SKM-1 treated with dmso at 0.1 percent for 144 hours (cell line): ENCODE results near the gene PCDHA10.
"Not testable (repeated sequence)": the region's sequence is repeated elsewhere in the genome, so short reads cannot be mapped to it uniquely, and the experiment has no call there.

Experiments used
- DNase-seq: peaks from one replicate; lab custom pipeline; 2025; ENCODE audit not compliant: unreplicated experiment; lab: John Stamatoyannopoulos, UW

PCDHA10 gene

GRCh38 chr5:140842798-140843733, 12.6 kb upstream of the PCDHA10 start:
- DNase-seq: no peak

- not testable (repeated sequence) for DNase-seq
These were observed 7.3 kb upstream of the PCDHA10 start, which contains the start of gene PCDHA9 for GRCh38 chr5:140848139-140849102. TSS of gene PCDHA9 (plus strand) at chr5:140848382. CDS start at chr5:140848496, 114 bp downstream.

GRCh38 chr5:140849831-140850634, 5.7 kb upstream of the PCDHA10 start:
- not testable (repeated sequence) for DNase-seq

GRCh38 chr5:140857177-140857986, 1.7 kb downstream of the PCDHA10 start:
- DNase-seq: no peak

- no peak for DNase-seq
These were observed 2.2 kb downstream of the PCDHA10 start for GRCh38 chr5:140857987-140858240.

GRCh38 chr5:140862441-140863295, 7.0 kb downstream of the PCDHA10 start:
- DNase-seq: no peak

- DNase-seq: no peak
These were observed 13.2 kb downstream of the PCDHA10 start, which contains the start of gene PCDHA11 for GRCh38 chr5:140868721-140869554. TSS of gene PCDHA11 (plus strand) at chr5:140868957. CDS start at chr5:140869104, 147 bp downstream.

GRCh38 chr5:140869555-140869886, 13.8 kb downstream of the PCDHA10 start:
- DNase-seq: no peak

- DNase-seq: no peak
These were observed 14.8 kb downstream of the PCDHA10 start for GRCh38 chr5:140870221-140871201.

- no peak for DNase-seq
These were observed 19.7 kb downstream of the PCDHA10 start, which contains the start of gene PCDHA12 for GRCh38 chr5:140875085-140876065. TSS of gene PCDHA12 (plus strand) at chr5:140875308. CDS start at chr5:140875473, 165 bp downstream.

- not testable (repeated sequence) for DNase-seq
These were observed 21.0 kb downstream of the PCDHA10 start for GRCh38 chr5:140876541-140877261.

GRCh38 chr5:140877262-140877581, 21.5 kb downstream of the PCDHA10 start:
- no peak for DNase-seq

- DNase-seq: no peak
These were observed 26.3 kb downstream of the PCDHA10 start, which contains the start of gene PCDHA13 for GRCh38 chr5:140881889-140882590. TSS of gene PCDHA13 (plus strand) at chr5:140882124. CDS start at chr5:140882269, 145 bp downstream.

GRCh38 chr5:140882591-140882899, 26.8 kb downstream of the PCDHA10 start:
- no peak for DNase-seq

- no peak for DNase-seq
These were observed 27.7 kb downstream of the PCDHA10 start for GRCh38 chr5:140883373-140883772.
